ENCODE data around the gene GTSF1L.
"Not testable (repeated sequence)": the region's sequence is repeated elsewhere in the genome, so short reads cannot be mapped to it uniquely, and the experiment has no call there.

The GTSF1L gene

DNA sequence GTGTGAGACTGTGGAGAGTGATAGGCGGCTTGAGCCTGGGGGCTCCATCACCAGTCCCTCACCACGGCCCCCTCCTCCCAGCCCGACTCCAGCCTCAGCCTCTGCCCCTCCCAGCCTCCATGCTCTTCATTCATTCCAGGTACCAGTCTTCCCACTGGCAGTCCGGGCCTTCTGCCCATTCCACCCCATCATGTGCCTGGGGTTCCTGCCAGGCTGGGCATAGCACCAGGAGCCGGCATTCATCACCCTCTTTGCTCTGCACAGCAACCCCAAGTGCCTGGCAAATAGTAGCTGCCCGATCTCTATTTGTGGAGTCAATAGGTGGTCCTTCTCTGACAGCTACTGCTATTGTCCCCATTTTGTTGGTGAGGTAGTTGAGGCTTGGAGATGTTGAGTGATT, 39.6 kb upstream of the GTSF1L start:
- no peak overlapping the region for H3K4me3 ChIP-seq (ENCODE audit: low read depth, low read length)
- TF ChIP-seq, protein P1, sequence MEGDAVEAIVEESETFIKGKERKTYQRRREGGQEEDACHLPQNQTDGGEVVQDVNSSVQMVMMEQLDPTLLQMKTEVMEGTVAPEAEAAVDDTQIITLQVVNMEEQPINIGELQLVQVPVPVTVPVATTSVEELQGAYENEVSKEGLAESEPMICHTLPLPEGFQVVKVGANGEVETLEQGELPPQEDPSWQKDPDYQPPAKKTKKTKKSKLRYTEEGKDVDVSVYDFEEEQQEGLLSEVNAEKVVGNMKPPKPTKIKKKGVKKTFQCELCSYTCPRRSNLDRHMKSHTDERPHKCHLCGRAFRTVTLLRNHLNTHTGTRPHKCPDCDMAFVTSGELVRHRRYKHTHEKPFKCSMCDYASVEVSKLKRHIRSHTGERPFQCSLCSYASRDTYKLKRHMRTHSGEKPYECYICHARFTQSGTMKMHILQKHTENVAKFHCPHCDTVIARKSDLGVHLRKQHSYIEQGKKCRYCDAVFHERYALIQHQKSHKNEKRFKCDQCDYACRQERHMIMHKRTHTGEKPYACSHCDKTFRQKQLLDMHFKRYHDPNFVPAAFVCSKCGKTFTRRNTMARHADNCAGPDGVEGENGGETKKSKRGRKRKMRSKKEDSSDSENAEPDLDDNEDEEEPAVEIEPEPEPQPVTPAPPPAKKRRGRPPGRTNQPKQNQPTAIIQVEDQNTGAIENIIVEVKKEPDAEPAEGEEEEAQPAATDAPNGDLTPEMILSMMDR (IDR thresholded peaks at IDR 0.05; ENCODE audit: low read depth, low read length, missing control alignments): no peak
- DNase-seq (ENCODE audit: low read depth): no peak

DNA sequence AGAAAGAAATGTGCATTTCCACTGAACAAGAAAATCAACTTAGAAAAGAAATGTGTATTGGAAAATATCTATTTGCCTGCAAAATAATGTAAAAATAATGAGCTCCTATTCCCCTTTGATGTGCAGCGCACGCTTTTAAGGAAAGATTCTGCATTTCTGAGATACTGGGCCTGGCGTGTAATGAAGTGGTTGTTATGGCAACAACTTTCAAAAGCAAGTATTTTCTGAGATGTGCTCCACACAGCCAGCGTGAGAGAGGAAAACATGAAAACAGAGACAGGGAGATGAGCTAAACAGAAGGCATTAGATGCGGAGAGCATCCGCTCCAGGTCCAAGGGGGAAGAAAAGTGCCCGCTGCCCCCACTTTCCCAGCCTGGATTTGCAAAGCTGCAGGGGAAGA, 39.1 kb upstream of the GTSF1L start:
- TF ChIP-seq, protein P1 (IDR thresholded peaks at IDR 0.05; ENCODE audit: low read depth, low read length, missing control alignments): no peak
- H3K4me3 ChIP-seq (ENCODE audit: low read depth, low read length): no peak overlapping the region

DNA sequence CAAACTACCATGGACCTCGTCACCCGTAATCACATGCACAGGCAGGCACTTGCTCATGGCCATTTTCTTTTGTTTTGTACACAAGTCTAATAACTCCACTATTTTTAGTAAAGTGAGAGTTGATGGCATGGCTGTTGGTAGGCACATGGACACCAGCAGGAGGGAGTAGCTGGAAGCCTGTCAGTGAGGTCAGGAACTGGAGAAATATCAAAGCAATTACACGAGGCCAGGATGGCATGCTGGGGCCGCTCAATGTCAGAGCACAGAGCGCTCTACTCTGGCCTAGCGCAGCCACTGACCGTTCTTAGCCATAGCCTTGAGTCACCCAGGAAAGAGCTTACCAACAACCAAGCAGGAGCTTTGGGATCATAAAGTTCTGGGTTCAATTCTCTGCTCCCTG, 36.1 kb upstream of the GTSF1L start:
- TF ChIP-seq, protein P1 (IDR thresholded peaks at IDR 0.05; ENCODE audit: low read depth, low read length, missing control alignments): no peak
- no peak for DNase-seq (ENCODE audit: low read depth)
- no peak overlapping the region for H3K4me3 ChIP-seq (ENCODE audit: low read depth, low read length)

More for the DNA sequence above, 39.1 kb upstream of the GTSF1L start:
- DNase-seq (ENCODE audit: low read depth): no peak

DNA sequence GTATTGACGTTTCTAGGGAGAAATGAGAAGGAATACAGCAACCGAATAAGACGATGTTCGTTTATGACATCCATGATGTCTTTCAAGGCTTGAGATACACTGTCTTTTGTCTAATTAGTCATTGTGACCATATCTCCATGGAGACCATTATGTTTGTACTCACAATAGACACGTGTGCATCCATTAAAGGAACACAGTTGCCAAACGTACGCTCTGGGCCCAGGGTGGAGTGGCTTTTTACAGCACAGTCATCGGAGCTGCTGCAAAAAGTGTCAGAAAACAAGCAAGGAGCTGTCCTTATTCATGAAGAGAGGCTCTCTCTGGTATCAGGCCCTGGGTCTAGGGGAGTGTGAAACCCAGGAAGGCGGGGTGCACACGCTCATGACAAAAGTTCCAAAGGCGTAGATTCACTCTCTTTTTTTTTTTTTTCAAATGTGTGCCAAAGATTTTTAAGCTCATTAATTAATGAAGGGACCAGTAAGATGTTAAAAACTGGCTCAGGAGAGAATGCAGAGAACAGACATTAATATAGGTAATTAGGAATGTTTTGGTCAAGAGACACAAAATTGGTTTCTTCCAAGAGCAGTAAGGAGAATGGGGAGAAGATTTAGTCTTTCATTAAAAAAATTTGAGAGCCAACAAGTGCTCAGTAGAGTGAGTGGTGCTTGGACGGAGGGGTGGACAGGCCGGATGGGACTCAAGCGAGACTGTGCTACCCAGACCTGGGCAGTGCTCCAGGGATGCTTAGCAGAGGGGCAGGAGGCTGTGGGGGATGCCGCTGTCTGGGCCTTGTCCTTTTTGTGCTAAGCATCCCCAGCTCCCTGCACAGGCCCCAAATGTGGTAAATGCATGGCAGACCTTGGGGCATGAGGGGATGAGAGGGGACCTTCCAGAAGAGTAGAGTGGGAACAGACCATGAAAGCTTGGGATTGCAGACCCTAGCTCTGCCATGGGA, 34.9 kb upstream of the GTSF1L start:
- no peak overlapping the region for H3K4me3 ChIP-seq (ENCODE audit: low read depth, low read length)
- no peak for DNase-seq (ENCODE audit: low read depth)
- TF ChIP-seq, protein P1 (IDR thresholded peaks at IDR 0.05; ENCODE audit: low read depth, low read length, missing control alignments): no peak

DNA sequence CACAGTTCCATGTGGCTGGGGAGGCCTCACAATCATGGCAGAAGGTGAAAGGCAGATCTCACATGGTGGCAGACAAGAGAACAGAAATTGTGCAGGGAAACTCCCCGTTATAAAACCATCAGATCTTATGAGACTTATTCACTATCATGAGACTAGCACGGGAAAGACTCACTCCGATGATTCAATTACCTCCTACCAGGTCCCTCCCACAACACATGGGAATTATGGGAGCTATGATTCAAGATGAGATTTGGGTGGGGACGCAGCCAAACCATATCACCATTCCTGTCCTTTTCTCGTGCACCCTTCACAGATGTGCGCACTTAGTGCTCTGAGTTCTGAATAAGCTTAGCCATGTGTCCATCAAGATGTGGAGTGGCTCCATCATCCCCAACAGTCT, 31.1 kb upstream of the GTSF1L start:
- DNase-seq (ENCODE audit: low read depth); H3K4me3 ChIP-seq (ENCODE audit: low read depth, low read length): not testable (repeated sequence)

DNA sequence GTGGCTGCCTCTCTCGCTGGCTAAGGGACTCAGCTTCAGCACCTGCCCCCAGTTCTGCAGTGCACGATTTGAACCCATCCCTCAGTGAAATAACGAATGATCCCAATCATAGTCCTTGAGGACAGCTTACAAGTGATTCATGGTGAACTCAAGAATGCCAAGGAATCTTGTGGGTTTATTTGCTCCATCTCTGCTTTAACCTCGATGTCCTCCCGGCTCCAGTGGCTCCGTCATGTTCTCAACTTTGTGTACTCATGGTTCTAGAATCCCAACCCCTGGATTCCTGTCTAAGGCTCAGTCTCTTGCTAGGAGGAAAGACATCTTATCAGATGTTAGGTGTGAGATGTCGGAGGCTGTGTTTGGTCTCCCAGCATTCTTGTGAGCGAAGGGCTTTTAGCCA, 29.0 kb upstream of the GTSF1L start:
- DNase-seq (ENCODE audit: low read depth): no peak
- TF ChIP-seq, protein P1 (IDR thresholded peaks at IDR 0.05; ENCODE audit: low read depth, low read length, missing control alignments): no peak

DNA sequence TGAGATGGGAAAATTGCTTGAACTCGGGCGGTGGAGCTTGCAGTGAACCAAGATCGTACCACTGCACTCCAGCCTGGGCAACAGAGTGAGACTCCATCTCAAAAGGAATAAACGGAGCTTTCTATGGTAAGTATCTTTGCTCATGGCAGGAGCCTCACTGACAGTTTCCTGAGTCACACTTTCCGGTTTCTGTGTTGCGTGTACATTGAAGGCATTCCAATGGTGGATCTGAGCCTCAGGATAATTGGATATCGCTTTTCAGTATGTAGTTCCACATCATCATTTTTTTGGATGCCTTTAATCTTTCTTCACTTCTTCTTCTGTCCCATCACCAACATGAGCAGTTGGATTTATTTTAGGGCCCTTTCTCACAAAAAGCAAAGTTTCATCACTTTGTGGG, 28.6 kb upstream of the GTSF1L start:
- H3K4me3 ChIP-seq (ENCODE audit: low read depth, low read length): no peak overlapping the region
- TF ChIP-seq, protein P1 (IDR thresholded peaks at IDR 0.05; ENCODE audit: low read depth, low read length, missing control alignments): no peak
- DNase-seq (ENCODE audit: low read depth): no peak

More for the DNA sequence above, 29.0 kb upstream of the GTSF1L start:
- H3K4me3 ChIP-seq (ENCODE audit: low read depth, low read length): no peak overlapping the region

Measured in GM12864 (cell line).